Vagina (tissue), 2 donors: ENCODE data around the gene STAU1.

Experiments
- CTCF ChIP-seq, 3 experiments: fragments of 450-650 bp in 2 of 3; fragments of 200-600 bp in 1 of 3; sonication (generic) in 1 of 3; IDR thresholded peaks; one replicate each; pipeline ENCODE4 v1.5.1; 2017 to 2019; ENCODE audit warnings: antibody characterized with exemption in 3 of 3, mild to moderate bottlenecking in 2 of 3, moderate library complexity in 2 of 3
- POLR2A ChIP-seq, 2 donors: fragments of 450-650 bp; IDR thresholded peaks; one replicate each; pipeline ENCODE4 v1.6.1; 2017; ENCODE audit warnings: antibody characterized with exemption in 2 of 2, mild to moderate bottlenecking in 2 of 2, moderate library complexity in 2 of 2

DNA sequence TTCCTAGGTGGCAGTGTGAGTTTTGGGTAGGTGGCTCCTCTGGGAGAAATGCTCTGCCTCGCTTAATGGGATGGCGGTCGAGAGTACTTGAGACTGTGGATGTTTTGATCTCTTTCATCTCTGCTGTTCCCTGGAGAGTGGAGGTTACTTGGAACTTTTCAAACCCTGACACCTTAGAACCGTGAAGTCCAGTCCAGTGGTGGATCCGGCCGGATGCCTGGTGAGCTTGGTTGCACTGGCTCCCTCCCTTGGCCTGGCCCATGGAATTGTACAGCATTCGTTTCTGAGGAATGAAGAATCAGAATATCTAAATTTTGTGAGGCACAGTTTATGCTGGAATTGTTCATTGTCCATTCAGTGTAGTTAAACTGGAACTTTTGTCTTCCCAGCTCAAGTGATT is 91.0 kb downstream of the STAU1 start:
- TF ChIP-seq CTCF (IDR thresholded peaks at IDR 0.05) (no peak), POLR2A (IDR thresholded peaks at IDR 0.05) (no peak)
